Activated CD4-positive, alpha-beta T cell treated with anti-CD3 and anti-CD28 coated beads, Interleukin-2, amount 50 U/mL, for 48 hours (primary cell): ENCODE data around the gene MAS1.

Source experiments
- DNase-seq, 2 experiments: peaks; one replicate each; pipeline ENCODE4 v3.0.0-alpha.2; 2020

MAS1 gene

GRCh38 chr6:159880412-159880975, 10.3 kb upstream of the MAS1 start:
- no peak for DNase-seq

GRCh38 chr6:159884720-159885119, 6.1 kb upstream of the MAS1 start:
- DNase-seq, result no peak

- no peak for DNase-seq
These were observed 4.5 kb upstream of the MAS1 start for GRCh38 chr6:159886270-159886669.

GRCh38 chr6:159887146-159887545, 3.6 kb upstream of the MAS1 start:
- no peak for DNase-seq

GRCh38 chr6:159887761-159888160, 3.0 kb upstream of the MAS1 start:
- no peak for DNase-seq

- no peak for DNase-seq
These were observed 587 bp upstream of the MAS1 start for GRCh38 chr6:159890201-159890600.

- DNase-seq, result no peak
These were observed 1.3 kb downstream of the MAS1 start for GRCh38 chr6:159892053-159892452.

- no peak for DNase-seq
These were observed 2.3 kb downstream of the MAS1 start for GRCh38 chr6:159893064-159893463.

DNA sequence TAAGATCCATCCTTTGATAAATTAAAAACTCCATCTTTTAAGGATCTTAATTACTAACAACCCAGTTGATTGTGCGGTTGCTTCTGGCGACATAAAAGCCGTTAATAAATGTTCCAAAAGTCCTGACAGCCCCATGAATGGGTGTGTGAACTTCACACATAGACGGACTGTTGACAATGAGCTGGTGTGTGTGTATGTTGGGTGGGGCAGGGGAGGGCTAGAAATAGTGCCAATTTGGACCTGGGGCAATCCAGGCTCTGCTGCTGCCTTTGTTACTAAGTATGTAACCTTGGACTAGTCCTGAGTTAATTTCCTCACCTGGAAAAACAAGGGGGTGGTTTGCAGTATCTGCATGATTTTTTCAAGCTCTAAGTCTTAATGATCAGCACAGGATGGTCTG, 4.2 kb downstream of the MAS1 start:
- no peak for DNase-seq

- no peak for DNase-seq
These were observed 6.8 kb downstream of the MAS1 start for GRCh38 chr6:159897603-159898002.

DNA sequence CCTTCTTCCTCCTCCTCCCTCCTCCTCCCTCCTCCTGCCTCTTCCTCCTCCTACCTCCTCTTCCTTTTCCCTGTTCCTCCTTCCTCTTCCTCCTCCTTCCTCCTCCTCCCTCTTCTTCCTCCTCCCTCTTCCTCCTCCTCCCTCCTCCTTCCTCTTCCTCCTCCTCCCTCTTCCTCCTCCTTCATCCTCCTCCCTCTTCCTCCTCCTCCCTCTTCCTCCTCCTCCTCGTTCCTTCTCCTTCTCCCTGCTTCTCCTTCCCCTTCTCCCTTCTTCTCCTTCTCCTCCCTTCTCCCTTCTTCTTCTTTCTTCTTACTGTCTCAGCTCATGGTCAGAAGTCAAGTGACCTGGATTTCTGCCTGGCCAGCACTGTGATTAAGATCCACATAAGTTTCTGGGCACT, 7.7 kb downstream of the MAS1 start:
- DNase-seq, result no peak

DNA sequence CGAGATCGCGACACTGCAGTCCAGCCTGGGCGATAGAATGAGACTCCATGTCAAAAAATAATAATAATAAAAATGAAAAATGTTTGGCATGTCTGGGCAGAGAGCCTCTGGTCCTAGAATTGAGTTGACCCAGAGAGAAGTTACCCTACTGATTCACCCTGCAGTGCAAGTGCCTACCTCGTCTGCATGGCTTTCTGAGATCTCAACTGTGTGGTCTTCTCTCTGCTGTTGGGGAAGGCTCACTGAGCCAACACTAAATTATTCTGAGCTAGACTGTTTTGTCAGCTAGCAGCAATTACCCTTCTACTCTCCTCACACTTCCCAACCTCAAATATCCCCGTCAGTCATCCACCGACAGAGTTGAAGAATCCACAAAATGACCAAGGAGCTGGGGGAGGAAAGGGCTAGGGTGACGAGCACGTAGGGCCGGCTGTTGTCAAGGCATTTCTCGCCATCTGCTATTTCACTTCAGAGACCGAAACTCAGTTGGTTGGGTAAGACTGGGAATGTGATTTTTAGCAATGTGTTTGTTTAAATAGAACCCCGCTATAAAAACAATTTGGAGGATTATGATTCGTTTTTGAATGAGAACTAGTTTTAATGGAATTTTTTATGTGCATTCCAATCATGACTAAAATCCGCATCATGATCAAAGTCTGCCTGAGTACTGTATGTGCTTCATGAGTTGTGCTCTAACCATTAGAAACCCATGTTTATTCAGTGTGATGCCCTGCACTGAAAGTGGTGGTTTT, 9.4 kb downstream of the MAS1 start:
- DNase-seq, result no peak

GRCh38 chr6:159902620-159903019, 11.8 kb downstream of the MAS1 start:
- DNase-seq, result no peak

DNA sequence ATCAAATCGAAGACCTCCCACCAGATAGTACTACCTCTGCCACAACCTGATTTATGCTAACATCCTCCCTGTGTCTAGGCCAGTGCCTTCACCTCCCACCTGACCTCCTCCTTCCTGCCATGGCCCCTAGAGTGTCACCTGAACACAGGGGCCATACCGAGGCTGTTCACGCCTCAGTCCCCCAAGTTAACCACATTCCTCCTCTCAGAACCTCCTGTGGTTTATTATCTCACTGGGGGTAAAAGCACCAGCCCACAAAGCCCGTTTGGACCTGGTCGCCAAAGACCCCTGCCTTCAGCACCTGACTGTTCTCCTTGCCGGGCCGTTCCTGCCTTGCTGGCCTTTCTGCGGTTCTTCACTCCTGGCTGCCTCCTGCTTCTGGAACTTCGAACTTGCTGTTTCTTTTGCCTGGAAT, 13.7 kb downstream of the MAS1 start:
- DNase-seq, result no peak

DNA sequence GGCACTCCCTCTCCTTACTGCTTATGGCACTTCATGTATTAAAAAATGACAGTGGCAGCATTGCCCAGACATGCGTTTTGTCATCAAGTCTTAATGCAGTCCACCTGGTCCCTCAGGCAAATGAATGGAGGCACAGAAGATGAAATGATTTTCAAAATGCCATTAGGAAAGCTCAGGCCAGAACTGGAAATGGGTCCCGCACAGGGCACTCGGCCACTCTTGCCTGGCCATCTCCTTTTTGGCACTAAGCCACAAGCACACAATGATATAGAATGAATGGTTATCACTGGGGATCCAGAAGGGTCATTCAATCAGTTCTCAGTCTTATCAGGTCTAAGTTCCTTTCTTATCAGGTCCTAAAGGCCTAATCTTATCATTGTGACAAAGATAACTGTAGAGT, 15.6 kb downstream of the MAS1 start:
- DNase-seq, result no peak

GRCh38 chr6:159908535-159908934, 17.7 kb downstream of the MAS1 start:
- DNase-seq, result no peak

- no peak for DNase-seq
These were observed 18.2 kb downstream of the MAS1 start for GRCh38 chr6:159908979-159909378.

GRCh38 chr6:159910342-159910741, 19.6 kb downstream of the MAS1 start:
- DNase-seq, result no peak

GRCh38 chr6:159913375-159913774, 22.6 kb downstream of the MAS1 start:
- DNase-seq, result no peak

GRCh38 chr6:159913862-159914564, 23.2 kb downstream of the MAS1 start:
- no peak for DNase-seq

GRCh38 chr6:159914565-159914923, 23.8 kb downstream of the MAS1 start:
- no peak for DNase-seq

DNA sequence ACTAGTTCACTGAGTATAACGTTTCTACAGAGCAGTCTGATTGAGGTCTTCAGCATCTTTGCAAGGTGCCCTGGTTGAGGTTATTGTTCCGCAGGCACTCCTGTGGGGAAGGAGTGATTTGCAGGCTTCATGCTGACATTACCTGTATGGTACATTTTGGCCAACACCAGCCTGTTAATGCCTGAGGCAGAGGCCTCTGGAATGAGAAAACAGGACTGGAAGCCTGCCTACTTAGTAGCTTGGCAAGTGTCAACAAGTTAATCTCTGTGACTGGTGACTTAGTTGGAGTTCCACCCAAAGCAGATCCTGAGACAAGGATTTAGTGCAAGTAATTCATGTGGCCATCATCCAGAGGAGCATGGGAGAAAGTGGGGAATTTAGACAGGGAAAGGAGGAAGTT, 24.6 kb downstream of the MAS1 start:
- no peak for DNase-seq

- DNase-seq, result no peak
These were observed 25.4 kb downstream of the MAS1 start for GRCh38 chr6:159916237-159916636.

DNA sequence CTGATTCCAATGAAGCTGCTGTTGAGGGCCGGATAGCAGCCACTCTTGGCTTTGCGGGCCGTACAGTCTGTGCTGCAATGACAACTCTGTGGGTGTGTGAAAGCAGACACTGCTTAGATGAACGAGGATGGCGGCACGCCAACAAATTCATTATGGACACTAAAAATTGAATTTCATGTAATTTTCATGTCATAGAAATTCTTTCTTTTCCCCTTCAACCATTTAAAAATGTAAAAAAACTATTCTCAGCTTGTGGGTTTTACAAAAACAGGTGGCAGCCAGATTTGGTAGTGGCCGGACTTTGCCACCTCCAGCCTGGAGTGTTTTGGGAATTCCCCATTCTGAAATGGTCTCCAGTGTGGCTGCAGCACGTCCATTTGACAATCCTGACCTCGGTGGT, 26.0 kb downstream of the MAS1 start:
- DNase-seq, result no peak
